ENCODE results near the gene ABO. TPM values are rescaled to one million over a fixed set of nuclear protein-coding genes. Genes with fewer than 3 reads are reported as not detected.
"Not testable (repeated sequence)": the region's sequence is repeated elsewhere in the genome, so short reads cannot be mapped to it uniquely, and the experiment has no call there.

ABO gene
- total and polyA plus RNA-seq, 2 experiments from 2014 or later = not detected

GRCh38 chr9:133226219-133227171 is 48.5 kb downstream of the ABO start:
- Histone ChIP-seq H3K9me3 (ENCODE audit: low read depth) (no peaks in the 10 kb centered on the region), H2AFZ (no peak overlapping the region), H3K79me2 (ENCODE audit: insufficient read depth) (no peaks in the 10 kb centered on the region), H3K27ac (no peak overlapping the region), H3F3A (ENCODE audit: insufficient read depth) (no peaks in the 10 kb centered on the region), H3K4me3 (no peak overlapping the region), H3K4me2 (ENCODE audit: unreplicated experiment) (no peak overlapping the region), H3K4me1 (ENCODE audit: insufficient read depth) (no peaks in the 10 kb centered on the region), H3K9ac (no peak overlapping the region), H4K20me1 (ENCODE audit: insufficient read depth) (no peaks in the 10 kb centered on the region), H3K27me3 (replicated peaks; ENCODE audit: insufficient read depth) (peaks cover 19% of the 10 kb centered on the region; the same call in 1 of the 2 replicates), H3K9me2 (ENCODE audit: insufficient read depth) (no peaks in the 10 kb centered on the region), H3K36me3 (ENCODE audit: low read depth) (no peaks in the 10 kb centered on the region)
- whole genome bisulfite sequencing, 2 experiments (ENCODE audit: low coverage in 1 of 2, low lambda C conversion rate in 2 of 2, missing lambda C conversion rate in 2 of 2) = 47 to 50% methylated on average over 22 to 25 of the region's 25 CpGs
- in situ Hi-C loops (cut with MboI) = no loop called here
- TF ChIP-seq EZH2phosphoT487 (IDR thresholded peaks at IDR 0.05; ENCODE audit: insufficient read depth, low read depth) (no peak), EZH2 (IDR thresholded peaks at IDR 0.05; ENCODE audit: insufficient read depth, poor library complexity, severe bottlenecking) (no peak)
- DNase-seq = no peak

GRCh38 chr9:133225171-133226011 is 49.6 kb downstream of the ABO start:
- no peak overlapping the region for H3K4me3 ChIP-seq
- no peak overlapping the region for H3K27ac ChIP-seq
- no peaks in the 10 kb centered on the region for H4K20me1 ChIP-seq (ENCODE audit: insufficient read depth)
- no peaks in the 10 kb centered on the region for H3K36me3 ChIP-seq (ENCODE audit: low read depth)
- H3K9me3 ChIP-seq (ENCODE audit: low read depth) = no peaks in the 10 kb centered on the region
- no peaks in the 10 kb centered on the region for H3K4me1 ChIP-seq (ENCODE audit: insufficient read depth)
- no peaks in the 10 kb centered on the region for H3K9me2 ChIP-seq (ENCODE audit: insufficient read depth)
- no peak overlapping the region for H3K9ac ChIP-seq
- WGBS, 2 experiments (ENCODE audit: low coverage in 1 of 2, low lambda C conversion rate in 2 of 2, missing lambda C conversion rate in 2 of 2) = 61 to 64% methylated on average over 33 to 34 of the region's 38 CpGs
- H3K4me2 ChIP-seq (ENCODE audit: unreplicated experiment) = no peak overlapping the region
- in situ Hi-C loops (cut with MboI) = no loop called here
- H3F3A ChIP-seq (ENCODE audit: insufficient read depth) = no peaks in the 10 kb centered on the region
- no peak for DNase-seq
- peaks cover 19% of the 10 kb centered on the region; the same call in 1 of the 2 replicates for H3K27me3 ChIP-seq (replicated peaks; ENCODE audit: insufficient read depth)
- no peaks in the 10 kb centered on the region for H3K79me2 ChIP-seq (ENCODE audit: insufficient read depth)
- TF ChIP-seq EZH2phosphoT487 (IDR thresholded peaks at IDR 0.05; ENCODE audit: insufficient read depth, low read depth) (no peak), EZH2 (IDR thresholded peaks at IDR 0.05; ENCODE audit: insufficient read depth, poor library complexity, severe bottlenecking) (no peak)
- H2AFZ ChIP-seq = no peak overlapping the region

GRCh38 chr9:133224762-133225161 is 50.2 kb downstream of the ABO start:
- Histone ChIP-seq H3K9me2 (ENCODE audit: insufficient read depth) (no peaks in the 10 kb centered on the region), H3K79me2 (ENCODE audit: insufficient read depth) (no peaks in the 10 kb centered on the region), H3F3A (ENCODE audit: insufficient read depth) (no peaks in the 10 kb centered on the region), H3K4me3 (no peak overlapping the region), H4K20me1 (ENCODE audit: insufficient read depth) (no peaks in the 10 kb centered on the region), H3K36me3 (ENCODE audit: low read depth) (no peaks in the 10 kb centered on the region), H3K4me1 (ENCODE audit: insufficient read depth) (no peaks in the 10 kb centered on the region), H3K9ac (no peak overlapping the region), H3K9me3 (ENCODE audit: low read depth) (no peaks in the 10 kb centered on the region), H2AFZ (no peak overlapping the region), H3K4me2 (ENCODE audit: unreplicated experiment) (no peak overlapping the region), H3K27me3 (replicated peaks; ENCODE audit: insufficient read depth) (peaks cover 15% of the 10 kb centered on the region; the same call in 1 of the 2 replicates), H3K27ac (no peak overlapping the region)
- no peak for DNase-seq
- in situ Hi-C loops (cut with MboI) = no loop called here
- TF ChIP-seq EZH2 (IDR thresholded peaks at IDR 0.05; ENCODE audit: insufficient read depth, poor library complexity, severe bottlenecking) (no peak), EZH2phosphoT487 (IDR thresholded peaks at IDR 0.05; ENCODE audit: insufficient read depth, low read depth) (no peak)
- WGBS, 2 experiments (ENCODE audit: low coverage in 1 of 2, low lambda C conversion rate in 2 of 2, missing lambda C conversion rate in 2 of 2) = 72 to 75% methylated on average over 12 of the region's 12 CpGs

- H3K4me3 ChIP-seq; H3K4me1 ChIP-seq (ENCODE audit: insufficient read depth); H4K20me1 ChIP-seq (ENCODE audit: insufficient read depth); H3K36me3 ChIP-seq (ENCODE audit: low read depth); H2AFZ ChIP-seq; H3K9me3 ChIP-seq (ENCODE audit: low read depth); DNase-seq; H3K27ac ChIP-seq; H3K4me2 ChIP-seq (ENCODE audit: unreplicated experiment); H3K9me2 ChIP-seq (ENCODE audit: insufficient read depth); in situ Hi-C loops (cut with MboI); H3K79me2 ChIP-seq (ENCODE audit: insufficient read depth); H3K9ac ChIP-seq; H3F3A ChIP-seq (ENCODE audit: insufficient read depth): not testable (repeated sequence)
- 13 to 16% methylated on average over 13 of the region's 13 CpGs for WGBS, 2 experiments (ENCODE audit: low coverage in 1 of 2, low lambda C conversion rate in 2 of 2, missing lambda C conversion rate in 2 of 2)
- H3K27me3 ChIP-seq (replicated peaks; ENCODE audit: insufficient read depth) = peaks cover 20% of the 10 kb centered on the region
Measured at GRCh38 chr9:133223159-133223756, 51.7 kb downstream of the ABO start.

- peaks cover 20% of the 10 kb centered on the region for H3K27me3 ChIP-seq (replicated peaks; ENCODE audit: insufficient read depth)
- 55 to 64% methylated on average over 11 to 12 of the region's 12 CpGs for WGBS, 2 experiments (ENCODE audit: low coverage in 1 of 2, low lambda C conversion rate in 2 of 2, missing lambda C conversion rate in 2 of 2)
- in situ Hi-C loops (cut with MboI) = not testable (repeated sequence)
Measured at GRCh38 chr9:133221994-133222393, 53.0 kb downstream of the ABO start.

More at GRCh38 chr9:133221994-133222393, 53.0 kb downstream of the ABO start:
- not testable (repeated sequence) for H3K36me3 ChIP-seq (ENCODE audit: low read depth); H3K9ac ChIP-seq; H3K27ac ChIP-seq; H3K4me2 ChIP-seq (ENCODE audit: unreplicated experiment); H4K20me1 ChIP-seq (ENCODE audit: insufficient read depth); H3F3A ChIP-seq (ENCODE audit: insufficient read depth); H3K9me2 ChIP-seq (ENCODE audit: insufficient read depth); H3K79me2 ChIP-seq (ENCODE audit: insufficient read depth); H3K4me1 ChIP-seq (ENCODE audit: insufficient read depth); DNase-seq; H3K9me3 ChIP-seq (ENCODE audit: low read depth); H2AFZ ChIP-seq; H3K4me3 ChIP-seq
